ENCODE results near the gene BPIFB3. TPM values are rescaled to one million over a fixed set of nuclear protein-coding genes. Genes with fewer than 3 reads are reported as not detected.

Gene BPIFB3
- total and polyA plus RNA-seq, 2 of the 13 experiments (the other 11 are each of a cell fraction or from before 2014, with no cell fraction given): 0.09 TPM; not detected in 1

DNA sequence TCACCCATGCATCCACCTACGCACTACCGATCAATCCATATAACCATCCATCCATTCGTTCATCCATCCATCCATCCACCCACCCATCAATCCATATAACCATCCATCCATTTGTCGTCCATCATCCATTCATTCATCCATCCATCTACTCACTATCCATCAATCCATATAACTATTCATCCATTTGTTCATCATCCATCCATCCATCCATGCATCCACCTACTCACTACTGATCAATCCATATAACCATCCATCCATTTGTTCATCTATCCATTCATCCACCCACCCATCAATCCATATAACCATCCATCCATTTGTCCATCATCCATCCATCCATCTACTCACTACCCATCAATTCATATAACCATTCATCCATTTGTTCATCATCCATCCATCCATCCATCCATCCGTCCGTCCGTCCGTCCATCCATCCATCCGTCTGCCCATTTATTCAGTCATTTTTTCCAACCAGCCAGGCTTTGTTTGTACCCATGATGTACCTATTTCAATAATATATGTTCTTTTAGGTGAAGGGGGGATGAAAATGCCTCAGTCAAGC is 28.3 kb upstream of the BPIFB3 start (continued):
- TF ChIP-seq ZNF335 (CRISPR knock-in tag; IDR thresholded peaks at IDR 0.05) (no peak), ZNF678 (CRISPR knock-in tag; IDR thresholded peaks at IDR 0.05) (no peak), DNMT3B (CRISPR knock-in tag; conservative IDR thresholded peaks at IDR 0.05) (no peak), ZNF337 (CRISPR knock-in tag; IDR thresholded peaks at IDR 0.05; ENCODE audit: borderline replicate concordance, low read depth) (no peak), ZNF883 (CRISPR knock-in tag; IDR thresholded peaks at IDR 0.05; ENCODE audit: not compliant biosample characterization) (no peak), ZZZ3 (CRISPR knock-in tag; IDR thresholded peaks at IDR 0.05; ENCODE audit: borderline replicate concordance) (no peak), ZNF432 (CRISPR knock-in tag; IDR thresholded peaks at IDR 0.05; ENCODE audit: borderline replicate concordance) (no peak), ZNF484 (CRISPR knock-in tag; IDR thresholded peaks at IDR 0.05; ENCODE audit: borderline replicate concordance, low read depth) (no peak)
- TF ChIP-seq, protein P1, sequence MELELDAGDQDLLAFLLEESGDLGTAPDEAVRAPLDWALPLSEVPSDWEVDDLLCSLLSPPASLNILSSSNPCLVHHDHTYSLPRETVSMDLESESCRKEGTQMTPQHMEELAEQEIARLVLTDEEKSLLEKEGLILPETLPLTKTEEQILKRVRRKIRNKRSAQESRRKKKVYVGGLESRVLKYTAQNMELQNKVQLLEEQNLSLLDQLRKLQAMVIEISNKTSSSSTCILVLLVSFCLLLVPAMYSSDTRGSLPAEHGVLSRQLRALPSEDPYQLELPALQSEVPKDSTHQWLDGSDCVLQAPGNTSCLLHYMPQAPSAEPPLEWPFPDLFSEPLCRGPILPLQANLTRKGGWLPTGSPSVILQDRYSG (CRISPR knock-in tag; IDR thresholded peaks at IDR 0.05): no peak
- TF ChIP-seq, protein P2, sequence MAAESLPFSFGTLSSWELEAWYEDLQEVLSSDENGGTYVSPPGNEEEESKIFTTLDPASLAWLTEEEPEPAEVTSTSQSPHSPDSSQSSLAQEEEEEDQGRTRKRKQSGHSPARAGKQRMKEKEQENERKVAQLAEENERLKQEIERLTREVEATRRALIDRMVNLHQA (CRISPR knock-in tag; IDR thresholded peaks at IDR 0.05): no peak
- TF ChIP-seq, protein P3, sequence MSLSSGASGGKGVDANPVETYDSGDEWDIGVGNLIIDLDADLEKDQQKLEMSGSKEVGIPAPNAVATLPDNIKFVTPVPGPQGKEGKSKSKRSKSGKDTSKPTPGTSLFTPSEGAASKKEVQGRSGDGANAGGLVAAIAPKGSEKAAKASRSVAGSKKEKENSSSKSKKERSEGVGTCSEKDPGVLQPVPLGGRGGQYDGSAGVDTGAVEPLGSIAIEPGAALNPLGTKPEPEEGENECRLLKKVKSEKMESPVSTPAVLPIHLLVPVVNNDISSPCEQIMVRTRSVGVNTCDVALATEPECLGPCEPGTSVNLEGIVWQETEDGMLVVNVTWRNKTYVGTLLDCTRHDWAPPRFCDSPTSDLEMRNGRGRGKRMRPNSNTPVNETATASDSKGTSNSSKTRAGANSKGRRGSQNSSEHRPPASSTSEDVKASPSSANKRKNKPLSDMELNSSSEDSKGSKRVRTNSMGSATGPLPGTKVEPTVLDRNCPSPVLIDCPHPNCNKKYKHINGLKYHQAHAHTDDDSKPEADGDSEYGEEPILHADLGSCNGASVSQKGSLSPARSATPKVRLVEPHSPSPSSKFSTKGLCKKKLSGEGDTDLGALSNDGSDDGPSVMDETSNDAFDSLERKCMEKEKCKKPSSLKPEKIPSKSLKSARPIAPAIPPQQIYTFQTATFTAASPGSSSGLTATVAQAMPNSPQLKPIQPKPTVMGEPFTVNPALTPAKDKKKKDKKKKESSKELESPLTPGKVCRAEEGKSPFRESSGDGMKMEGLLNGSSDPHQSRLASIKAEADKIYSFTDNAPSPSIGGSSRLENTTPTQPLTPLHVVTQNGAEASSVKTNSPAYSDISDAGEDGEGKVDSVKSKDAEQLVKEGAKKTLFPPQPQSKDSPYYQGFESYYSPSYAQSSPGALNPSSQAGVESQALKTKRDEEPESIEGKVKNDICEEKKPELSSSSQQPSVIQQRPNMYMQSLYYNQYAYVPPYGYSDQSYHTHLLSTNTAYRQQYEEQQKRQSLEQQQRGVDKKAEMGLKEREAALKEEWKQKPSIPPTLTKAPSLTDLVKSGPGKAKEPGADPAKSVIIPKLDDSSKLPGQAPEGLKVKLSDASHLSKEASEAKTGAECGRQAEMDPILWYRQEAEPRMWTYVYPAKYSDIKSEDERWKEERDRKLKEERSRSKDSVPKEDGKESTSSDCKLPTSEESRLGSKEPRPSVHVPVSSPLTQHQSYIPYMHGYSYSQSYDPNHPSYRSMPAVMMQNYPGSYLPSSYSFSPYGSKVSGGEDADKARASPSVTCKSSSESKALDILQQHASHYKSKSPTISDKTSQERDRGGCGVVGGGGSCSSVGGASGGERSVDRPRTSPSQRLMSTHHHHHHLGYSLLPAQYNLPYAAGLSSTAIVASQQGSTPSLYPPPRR (CRISPR knock-in tag; IDR thresholded peaks at IDR 0.05; ENCODE audit: borderline replicate concordance): no peak
